Neuronal stem cell (in vitro differentiated cells): Measurements from ENCODE around the gene SYT9.

ENCODE experiments used
- DNase-seq: peaks from one replicate; pipeline ENCODE4 v3.0.0-alpha.2; 2013; ENCODE audit warnings: low spot score
- H2AFZ ChIP-seq: one replicate; pipeline ENCODE4 v1.6.1; 2013; ENCODE audit warnings: mild to moderate bottlenecking, low read length, inconsistent platforms
- H2AK5ac ChIP-seq: 2 replicates; pipeline ENCODE4 v1.6.1; 2013; ENCODE audit warnings: low read depth, mild to moderate bottlenecking, inconsistent platforms, low read length, moderate library complexity, mixed read lengths
- H2BK120ac ChIP-seq: 2 replicates; pipeline ENCODE4 v1.6.1; 2013; ENCODE audit warnings: low read depth, mild to moderate bottlenecking, inconsistent platforms, low read length, moderate library complexity, mixed read lengths
- H2BK12ac ChIP-seq: one replicate; pipeline ENCODE4 v1.6.1; 2013; ENCODE audit warnings: low read length, inconsistent platforms
- H2BK15ac ChIP-seq: 2 replicates; pipeline ENCODE4 v1.6.1; 2013; ENCODE audit warnings: mild to moderate bottlenecking, low read length, inconsistent platforms, mixed read lengths
- H2BK5ac ChIP-seq: one replicate; pipeline ENCODE4 v1.6.1; 2013; ENCODE audit warnings: inconsistent platforms, mild to moderate bottlenecking, low read length, moderate library complexity
- H3K14ac ChIP-seq: one replicate; pipeline ENCODE4 v1.6.1; 2013; ENCODE audit warnings: low read length, inconsistent platforms
- H3K18ac ChIP-seq: 2 replicates; pipeline ENCODE4 v1.6.1; 2013; ENCODE audit warnings: low read length, inconsistent platforms
- H3K23ac ChIP-seq: 2 replicates; pipeline ENCODE4 v1.6.1; 2013; ENCODE audit warnings: low read depth, mild to moderate bottlenecking, mixed read lengths, low read length, inconsistent platforms; ENCODE audit not compliant: poor library complexity
- H3K27ac ChIP-seq: replicated peaks from 3 replicates; pipeline ENCODE4 v1.5.1; 2013; ENCODE audit warnings: low read length, inconsistent platforms
- H3K27me3 ChIP-seq, 3 experiments: 2 replicates each; pipeline ENCODE4 v1.6.1; 2013; ENCODE audit warnings: low read length in 3 of 3, mild to moderate bottlenecking in 2 of 3, inconsistent platforms in 1 of 3, low read depth in 1 of 3, mixed read lengths in 1 of 3, moderate library complexity in 1 of 3; ENCODE audit not compliant: control insufficient read depth in 3 of 3, insufficient read depth in 3 of 3
- H3K36me3 ChIP-seq, 2 donors: replicated peaks in 1 of 2; 2 replicates each; pipeline ENCODE4 v1.6.1; 2013; ENCODE audit warnings: low read length in 2 of 2; ENCODE audit not compliant: control insufficient read depth in 2 of 2, insufficient read depth in 2 of 2
- H3K4ac ChIP-seq: 2 replicates; pipeline ENCODE4 v1.6.1; 2013; ENCODE audit warnings: inconsistent platforms, mild to moderate bottlenecking, low read length, moderate library complexity
- H3K4me1 ChIP-seq, 2 donors: 1 replicate in 1 of 2; 2 replicates in 1 of 2; pipeline ENCODE4 v1.6.1; 2013; ENCODE audit warnings: low read length in 2 of 2, low read depth in 1 of 2; ENCODE audit not compliant: control insufficient read depth in 2 of 2, insufficient read depth in 1 of 2
- H3K4me2 ChIP-seq: one replicate; pipeline ENCODE4 v1.6.1; 2013; ENCODE audit warnings: mild to moderate bottlenecking, low read length, inconsistent platforms; ENCODE audit not compliant: insufficient read depth, poor library complexity, severe bottlenecking
- H3K4me3 ChIP-seq, 2 donors: 2 replicates each; pipeline ENCODE4 v1.5.1; 2013; ENCODE audit warnings: low read length in 2 of 2, mild to moderate bottlenecking in 2 of 2, inconsistent platforms in 1 of 2, moderate library complexity in 1 of 2
- H3K79me1 ChIP-seq: one replicate; pipeline ENCODE4 v1.6.1; 2013; ENCODE audit warnings: low read depth, mild to moderate bottlenecking, inconsistent platforms, low read length, moderate library complexity
- H3K9ac ChIP-seq: one replicate; pipeline ENCODE4 v1.6.1; 2013; ENCODE audit warnings: mild to moderate bottlenecking, low read depth, low read length, inconsistent platforms; ENCODE audit not compliant: poor library complexity
- H3K9me3 ChIP-seq, 2 donors: replicated peaks in 1 of 2; 2 replicates each; pipeline versions ENCODE3 to v1.6.1; 2013; ENCODE audit warnings: low read length in 2 of 2, mild to moderate bottlenecking in 2 of 2, inconsistent platforms in 1 of 2, low read depth in 1 of 2, mixed read lengths in 1 of 2, moderate library complexity in 1 of 2; ENCODE audit not compliant: control insufficient read depth in 2 of 2, insufficient read depth in 1 of 2
- H4K8ac ChIP-seq: one replicate; pipeline ENCODE4 v1.6.1; 2013; ENCODE audit warnings: low read depth, mild to moderate bottlenecking, inconsistent platforms, low read length, moderate library complexity
- H4K91ac ChIP-seq: one replicate; pipeline ENCODE4 v1.6.1; 2013; ENCODE audit warnings: low read length, low read depth, mild to moderate bottlenecking, inconsistent platforms; ENCODE audit not compliant: poor library complexity
- WGBS, 2 donors: extraction: QIAGEN DNeasy Blood & Tissue Kit; methylation state at CpG; one replicate each; pipeline ENCODE4 v1.1.7; 2013; ENCODE audit warnings: missing lambda C conversion rate in 2 of 2, mixed read lengths in 1 of 2; ENCODE audit not compliant: insufficient read length in 2 of 2, insufficient replicate concordance in 1 of 2; ENCODE audit errors: extremely low coverage in 2 of 2; 5-methylcytosine and 5-hydroxymethylcytosine counted together

Gene SYT9

DNA sequence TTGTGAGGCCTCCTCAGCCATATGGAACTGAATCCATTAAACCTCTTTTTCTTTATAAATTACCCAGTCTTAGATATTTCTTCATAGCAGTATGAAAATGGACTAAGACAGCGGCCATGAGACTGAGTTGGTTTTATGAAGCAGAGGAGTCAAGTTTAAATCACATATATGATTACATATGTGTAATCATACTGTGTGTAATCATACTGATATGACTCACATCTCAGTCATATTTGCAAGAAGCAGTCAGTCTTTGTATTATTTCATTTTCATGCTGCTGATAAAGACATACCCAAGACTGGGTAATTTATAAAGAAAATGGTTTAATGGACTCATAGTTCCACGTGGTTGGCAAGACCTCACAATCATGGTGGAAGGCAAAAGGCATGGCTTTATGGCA lies 89.8 kb downstream of the SYT9 start:
- Histone ChIP-seq H3K79me1 (no peaks in the 10 kb centered on the region), H2AK5ac (no peak overlapping the region), H2BK120ac (no peak overlapping the region), H4K91ac (no peak overlapping the region), H3K9ac (no peak overlapping the region), H3K4ac (no peak overlapping the region), H2BK5ac (no peak overlapping the region), H3K4me1 (no peaks in the 10 kb centered on the region), H3K4me3 (no peak overlapping the region), H3K14ac (no peak overlapping the region), H2BK12ac (no peak overlapping the region), H3K4me2 (no peak overlapping the region), H2BK15ac (no peak overlapping the region), H3K27me3 (no peaks in the 10 kb centered on the region), H2AFZ (no peak overlapping the region), H3K27ac (no peak overlapping the region), H3K36me3 (no peaks in the 10 kb centered on the region), H3K23ac (no peak overlapping the region), H3K9me3 (no peaks in the 10 kb centered on the region), H4K8ac (no peak overlapping the region), H3K18ac (no peak overlapping the region)
- WGBS, 2 donors, result no CpG with 5 or more reads among the region's 2 CpGs
- no peak for DNase-seq

DNA sequence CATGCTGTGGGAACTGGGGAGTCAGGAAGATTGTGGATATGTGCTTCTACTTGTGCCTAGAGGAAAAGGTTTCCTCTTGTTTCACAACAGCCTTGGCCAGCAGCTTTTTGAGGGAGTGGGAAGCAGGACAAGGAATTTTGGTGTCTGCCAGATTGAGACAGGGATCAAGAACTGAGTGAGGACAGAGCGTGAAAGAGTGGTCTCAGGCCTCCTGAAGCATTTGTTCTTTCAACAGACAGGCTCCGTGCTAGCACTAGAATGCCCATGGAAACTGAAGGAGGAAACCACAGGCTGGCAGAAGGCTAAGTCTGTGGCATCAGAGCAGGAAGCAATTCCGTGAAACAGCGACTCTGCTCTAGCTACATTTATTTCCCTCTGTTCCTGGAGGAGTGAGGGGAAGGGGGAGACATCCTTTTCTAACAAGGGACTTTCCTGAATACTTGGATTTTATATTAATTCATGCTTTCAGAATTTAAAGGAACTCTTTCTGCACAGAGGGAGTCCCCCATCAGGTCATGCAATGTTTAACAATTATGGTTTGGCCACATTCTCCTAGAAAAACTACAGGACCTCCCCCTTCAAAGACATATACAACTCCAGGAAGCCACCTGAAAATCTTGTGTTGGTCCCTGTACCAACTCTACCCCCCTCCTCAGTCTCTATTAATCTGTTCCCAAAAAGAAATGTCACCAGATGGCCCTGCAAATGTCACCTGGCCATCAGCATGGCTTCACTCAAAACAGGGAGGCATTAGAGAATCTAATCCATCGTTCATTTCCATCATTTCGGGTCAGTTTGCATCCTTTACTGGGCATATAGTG lies 96.1 kb downstream of the SYT9 start:
- H3K27ac ChIP-seq, result no peak overlapping the region
- H3K4ac ChIP-seq, result no peak overlapping the region
- no peak overlapping the region for H2AFZ ChIP-seq
- no peak overlapping the region for H3K18ac ChIP-seq
- no peak overlapping the region for H3K23ac ChIP-seq
- DNase-seq, result no peak
- no peaks in the 10 kb centered on the region for H3K27me3 ChIP-seq
- no peaks in the 10 kb centered on the region for H3K79me1 ChIP-seq
- H2BK12ac ChIP-seq, result no peak overlapping the region
- WGBS, 2 donors, result no CpG with 5 or more reads among the region's 6 CpGs
- no peak overlapping the region for H4K8ac ChIP-seq
- no peak overlapping the region for H2AK5ac ChIP-seq
- H4K91ac ChIP-seq, result no peak overlapping the region
- H3K9me3 ChIP-seq, result no peaks in the 10 kb centered on the region
- H3K9ac ChIP-seq, result no peak overlapping the region
- no peak overlapping the region for H3K4me2 ChIP-seq
- H2BK5ac ChIP-seq, result no peak overlapping the region
- H2BK120ac ChIP-seq, result no peak overlapping the region
- no peak overlapping the region for H3K14ac ChIP-seq
- H2BK15ac ChIP-seq, result no peak overlapping the region
- peaks cover 0 to 9% of the 10 kb centered on the region in 2 donors for H3K4me1 ChIP-seq
- H3K4me3 ChIP-seq, result no peak overlapping the region
- H3K36me3 ChIP-seq, result no peaks in the 10 kb centered on the region

DNA sequence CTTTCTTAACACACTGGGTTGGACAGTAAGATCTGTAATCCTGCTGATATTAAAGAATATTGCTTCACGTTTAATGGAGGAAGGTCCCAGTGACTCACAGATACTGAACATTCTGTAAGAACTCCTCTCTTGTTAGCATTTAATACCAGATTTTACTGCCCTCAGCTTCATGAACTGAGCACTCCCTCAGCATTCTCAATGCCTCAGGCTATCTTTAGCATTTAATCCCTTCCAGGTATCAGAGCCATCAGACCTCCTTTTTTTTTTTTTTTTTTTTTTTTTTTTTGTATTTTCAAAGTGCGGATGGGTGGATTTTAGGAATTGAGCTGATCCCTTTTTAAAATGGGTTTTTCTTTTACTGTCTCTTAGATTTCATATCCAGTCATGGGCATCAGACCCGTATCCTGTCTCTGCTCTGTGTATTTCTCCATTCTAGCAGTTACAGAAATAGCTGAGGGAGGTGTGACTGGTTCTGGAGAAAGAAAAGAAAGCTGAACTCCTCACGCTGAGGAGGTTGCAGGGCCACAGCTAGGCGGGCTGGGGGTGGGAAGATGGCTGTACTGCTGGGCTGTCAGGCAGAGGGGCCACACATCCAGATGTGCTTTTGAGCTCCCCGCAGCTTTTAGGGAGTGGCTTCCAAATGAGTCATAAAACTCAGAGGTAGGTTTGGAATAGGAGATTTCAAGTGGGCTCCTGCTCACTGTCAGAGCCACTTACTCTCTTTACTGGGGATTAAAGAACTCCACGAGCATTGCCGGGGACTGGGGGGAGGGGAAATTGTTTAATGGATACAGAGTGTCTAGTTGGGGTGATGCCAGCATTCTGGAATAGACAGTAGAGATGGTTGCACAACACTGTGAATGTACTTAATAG lies 97.0 kb downstream of the SYT9 start:
- Histone ChIP-seq H3K23ac (no peak overlapping the region), H2AFZ (no peak overlapping the region), H4K8ac (no peak overlapping the region), H2BK12ac (no peak overlapping the region), H3K27ac (no peak overlapping the region), H3K9me3 (no peaks in the 10 kb centered on the region), H3K14ac (no peak overlapping the region), H3K36me3 (no peaks in the 10 kb centered on the region), H2BK5ac (no peak overlapping the region), H3K9ac (no peak overlapping the region), H3K27me3 (no peaks in the 10 kb centered on the region), H3K79me1 (no peaks in the 10 kb centered on the region), H4K91ac (no peak overlapping the region), H2AK5ac (no peak overlapping the region), H3K4me2 (no peak overlapping the region), H2BK120ac (no peak overlapping the region), H3K4me3 (no peak overlapping the region), H3K4me1 (peaks cover 0 to 9% of the 10 kb centered on the region in 2 donors), H2BK15ac (no peak overlapping the region), H3K4ac (no peak overlapping the region), H3K18ac (no peak overlapping the region)
- no CpG with 5 or more reads among the region's 8 CpGs for WGBS, 2 donors
- DNase-seq, result no peak

DNA sequence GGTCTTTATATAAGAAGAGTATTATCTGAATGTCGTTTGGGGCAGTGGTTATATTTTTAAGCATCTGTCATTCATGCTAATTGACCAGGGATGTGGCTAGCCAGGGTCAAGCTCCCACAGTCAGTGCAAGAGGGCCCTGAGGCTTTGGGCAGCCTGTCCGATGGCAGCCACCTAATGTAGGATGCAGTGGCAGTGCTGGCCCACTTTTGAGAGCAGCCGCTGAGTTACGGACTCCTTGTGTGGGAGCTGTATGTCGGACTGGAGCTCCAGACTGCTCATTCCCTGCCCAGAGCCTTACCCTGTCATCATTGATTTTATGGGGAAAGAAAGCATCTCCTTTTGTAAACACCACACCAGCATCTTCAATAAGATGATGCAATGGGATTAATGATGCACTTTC lies 99.5 kb downstream of the SYT9 start:
- no peak overlapping the region for H4K8ac ChIP-seq
- no peak overlapping the region for H2BK12ac ChIP-seq
- no peak overlapping the region for H3K4ac ChIP-seq
- no peaks in the 10 kb centered on the region for H3K79me1 ChIP-seq
- peaks cover 0 to 9% of the 10 kb centered on the region in 2 donors for H3K4me1 ChIP-seq
- H3K4me3 ChIP-seq, result no peak overlapping the region
- H3K18ac ChIP-seq, result no peak overlapping the region
- H4K91ac ChIP-seq, result no peak overlapping the region
- no peak overlapping the region for H3K9ac ChIP-seq
- WGBS, 2 donors, result no CpG with 5 or more reads among the region's 5 CpGs
- no peaks in the 10 kb centered on the region for H3K36me3 ChIP-seq
- no peak for DNase-seq
- H2AK5ac ChIP-seq, result no peak overlapping the region
- no peak overlapping the region for H2BK120ac ChIP-seq
- no peaks in the 10 kb centered on the region for H3K27me3 ChIP-seq
- no peak overlapping the region for H3K23ac ChIP-seq
- H2BK5ac ChIP-seq, result no peak overlapping the region
- no peak overlapping the region for H2BK15ac ChIP-seq
- H3K9me3 ChIP-seq, result no peaks in the 10 kb centered on the region
- no peak overlapping the region for H3K14ac ChIP-seq
- no peak overlapping the region for H3K4me2 ChIP-seq
- no peak overlapping the region for H3K27ac ChIP-seq
- no peak overlapping the region for H2AFZ ChIP-seq
